ENCODE data around the gene CAPZB. TPM values are rescaled to one million over a fixed set of nuclear protein-coding genes. Genes with fewer than 3 reads are reported as not detected.

CAPZB gene
- total and polyA plus RNA-seq, 12 donors: 99.7 to 386 (median 164) TPM

DNA sequence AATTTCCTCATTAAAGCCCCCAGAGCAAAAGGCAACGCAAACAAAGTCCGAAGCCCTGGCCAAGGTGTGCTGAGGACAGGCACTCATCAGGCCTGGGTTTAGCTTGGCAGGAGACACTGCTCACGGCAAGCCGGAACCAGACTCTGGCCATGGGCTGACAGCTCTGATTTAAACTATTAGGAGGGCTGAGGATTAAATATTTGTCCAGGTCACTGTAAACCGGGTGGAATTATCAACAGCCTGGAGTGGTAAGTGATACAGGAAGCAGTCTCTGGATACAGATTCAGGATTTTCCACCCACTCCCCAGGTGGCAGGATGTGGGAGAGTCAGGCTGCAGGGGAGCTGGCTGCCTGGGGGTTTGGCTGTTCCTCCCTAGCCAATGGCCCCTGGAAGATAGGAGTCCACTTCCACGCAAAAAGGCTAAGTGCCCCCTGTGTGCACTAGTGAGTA, 130.8 kb downstream of the CAPZB start:
- Histone ChIP-seq H3K27ac (no peak overlapping the region), H3K9me3 (replicated peaks in 1 of 3) (no peaks in the 10 kb centered on the region), H3K4me1 (replicated peaks in 1 of 2) (no peaks in the 10 kb centered on the region), H3K4me3 (no peak overlapping the region), H3K36me3 (replicated peaks in 1 of 2) (peaks cover 0 to 69% of the 10 kb centered on the region in 2 donors), H3K27me3 (no peaks in the 10 kb centered on the region)
- 84 to 96% (median 91%) methylated on average over 6 of the region's 6 CpGs for WGBS, 4 donors
- no peak for TF ChIP-seq POLR2A (IDR thresholded peaks at IDR 0.05)
- TF ChIP-seq, protein P1, sequence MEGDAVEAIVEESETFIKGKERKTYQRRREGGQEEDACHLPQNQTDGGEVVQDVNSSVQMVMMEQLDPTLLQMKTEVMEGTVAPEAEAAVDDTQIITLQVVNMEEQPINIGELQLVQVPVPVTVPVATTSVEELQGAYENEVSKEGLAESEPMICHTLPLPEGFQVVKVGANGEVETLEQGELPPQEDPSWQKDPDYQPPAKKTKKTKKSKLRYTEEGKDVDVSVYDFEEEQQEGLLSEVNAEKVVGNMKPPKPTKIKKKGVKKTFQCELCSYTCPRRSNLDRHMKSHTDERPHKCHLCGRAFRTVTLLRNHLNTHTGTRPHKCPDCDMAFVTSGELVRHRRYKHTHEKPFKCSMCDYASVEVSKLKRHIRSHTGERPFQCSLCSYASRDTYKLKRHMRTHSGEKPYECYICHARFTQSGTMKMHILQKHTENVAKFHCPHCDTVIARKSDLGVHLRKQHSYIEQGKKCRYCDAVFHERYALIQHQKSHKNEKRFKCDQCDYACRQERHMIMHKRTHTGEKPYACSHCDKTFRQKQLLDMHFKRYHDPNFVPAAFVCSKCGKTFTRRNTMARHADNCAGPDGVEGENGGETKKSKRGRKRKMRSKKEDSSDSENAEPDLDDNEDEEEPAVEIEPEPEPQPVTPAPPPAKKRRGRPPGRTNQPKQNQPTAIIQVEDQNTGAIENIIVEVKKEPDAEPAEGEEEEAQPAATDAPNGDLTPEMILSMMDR (IDR thresholded peaks at IDR 0.05): no peak
- DNase-seq: no peak
- intact Hi-C loops (cut with DNase I): no loop called here

DNA sequence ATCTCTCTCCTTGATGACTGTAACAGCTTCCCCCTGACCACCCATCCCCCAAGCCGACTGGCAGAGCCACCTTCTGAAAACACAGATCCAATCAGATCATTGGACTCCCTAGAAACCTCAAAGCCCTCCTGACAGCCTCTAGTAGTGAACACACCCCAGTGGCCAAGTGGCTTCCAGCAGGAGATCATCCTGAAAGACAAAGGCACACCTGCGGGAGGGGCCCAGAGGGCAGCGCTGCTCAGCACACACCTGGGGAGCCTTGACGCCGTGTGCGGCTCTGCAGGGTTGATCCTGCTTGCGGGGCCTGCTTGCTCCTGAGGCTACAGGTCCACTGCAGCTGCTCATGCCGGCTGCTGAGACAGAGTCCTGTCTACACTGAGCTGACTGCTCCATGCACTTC, 131.7 kb downstream of the CAPZB start:
- Histone ChIP-seq H3K4me1 (replicated peaks in 1 of 2) (no peaks in the 10 kb centered on the region), H3K27me3 (no peaks in the 10 kb centered on the region), H3K27ac (no peak overlapping the region), H3K9me3 (replicated peaks in 1 of 3) (no peaks in the 10 kb centered on the region), H3K36me3 (replicated peaks in 1 of 2) (peaks cover 0 to 74% of the 10 kb centered on the region in 2 donors), H3K4me3 (no peak overlapping the region)
- no peak for TF ChIP-seq POLR2A (IDR thresholded peaks at IDR 0.05)
- TF ChIP-seq, protein P1 (IDR thresholded peaks at IDR 0.05): no peak
- intact Hi-C loops (cut with DNase I): no loop called here
- WGBS, 4 donors: 78 to 86% methylated on average over 8 of the region's 8 CpGs; no CpG with 5 or more reads in 2 of the 4 donors
- DNase-seq: no peak

DNA sequence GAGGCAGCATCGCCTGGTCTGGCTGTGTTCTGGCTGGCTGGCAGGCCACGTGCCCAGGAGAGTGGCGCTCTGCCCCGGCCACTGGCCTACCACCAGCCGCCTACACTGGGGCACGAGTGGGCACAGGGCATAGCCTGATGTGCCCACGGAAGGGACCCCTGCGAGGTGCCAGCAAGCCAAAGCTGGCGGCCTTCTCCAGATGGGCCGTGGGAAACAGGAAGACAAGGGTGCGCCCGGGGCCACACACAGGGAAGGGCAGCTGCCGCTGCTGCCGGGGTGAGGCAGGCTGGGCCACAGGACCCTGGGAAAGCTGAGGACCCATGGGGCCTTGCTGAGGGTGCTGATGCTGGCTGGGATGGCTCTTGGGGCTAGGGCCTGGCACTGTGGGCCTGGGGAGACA, 132.5 kb downstream of the CAPZB start:
- H3K4me1 ChIP-seq (replicated peaks in 1 of 2): no peaks in the 10 kb centered on the region
- H3K4me3 ChIP-seq: no peak overlapping the region
- peak overlapping the region in 1 of 5 donors; percentile 30 for H3K27ac ChIP-seq
- intact Hi-C loops (cut with DNase I): no loop called here
- H3K27me3 ChIP-seq: no peaks in the 10 kb centered on the region
- no peak for TF ChIP-seq POLR2A (IDR thresholded peaks at IDR 0.05)
- TF ChIP-seq, protein P1 (IDR thresholded peaks at IDR 0.05): no peak
- H3K9me3 ChIP-seq (replicated peaks in 1 of 3): no peaks in the 10 kb centered on the region
- peaks cover 0 to 74% of the 10 kb centered on the region in 2 donors for H3K36me3 ChIP-seq (replicated peaks in 1 of 2)
- no peak for DNase-seq
- WGBS, 4 donors: 88 to 98% (median 91%) methylated on average over 7 to 14 of the region's 14 CpGs

DNA sequence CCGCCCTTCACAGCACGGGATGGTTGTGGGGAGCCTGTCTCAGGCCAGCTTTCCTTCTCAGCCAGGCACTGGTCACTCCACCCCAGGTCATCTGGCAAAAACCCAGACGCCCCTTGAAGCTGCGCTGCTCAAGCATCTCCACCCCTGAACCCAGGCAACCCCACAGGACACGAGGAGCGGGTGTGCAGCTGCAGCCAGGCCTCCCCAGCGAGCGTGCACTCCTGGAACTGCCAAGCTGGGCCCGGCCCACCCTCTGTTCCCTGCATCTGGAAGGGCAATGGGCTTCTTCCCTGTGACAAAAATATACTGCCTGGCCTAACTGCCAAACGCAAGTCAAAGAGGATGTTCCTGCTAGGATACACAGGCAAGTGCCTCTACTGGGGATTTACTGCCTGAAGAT, 133.5 kb downstream of the CAPZB start:
- 77 to 88% (median 85%) methylated on average over 3 to 10 of the region's 10 CpGs for WGBS, 4 donors
- H3K4me3 ChIP-seq: no peak overlapping the region
- DNase-seq: no peak
- H3K27me3 ChIP-seq: no peaks in the 10 kb centered on the region
- H3K9me3 ChIP-seq (replicated peaks in 1 of 3): no peaks in the 10 kb centered on the region
- intact Hi-C loops (cut with DNase I): no loop called here
- no peak for TF ChIP-seq POLR2A (IDR thresholded peaks at IDR 0.05)
- TF ChIP-seq, protein P1 (IDR thresholded peaks at IDR 0.05): no peak
- no peaks in the 10 kb centered on the region for H3K4me1 ChIP-seq (replicated peaks in 1 of 2)
- peaks cover 0 to 74% of the 10 kb centered on the region in 2 donors for H3K36me3 ChIP-seq (replicated peaks in 1 of 2)
- H3K27ac ChIP-seq: no peak overlapping the region

All from adrenal gland (tissue), 12 donors.